ENCODE data around the gene PRKG2.

PRKG2 gene

GRCh38 chr4:81197864-81198524 lies 17.0 kb downstream of the PRKG2 start:
- H3K27ac Mint-ChIP-seq: no peak overlapping the region
- no peak for TF ChIP-seq CTCF (IDR thresholded peaks at IDR 0.05; ENCODE audit: unreplicated experiment in 3 of 3)
- H3K4me1 Mint-ChIP-seq: peaks cover 19% of the 10 kb centered on the region
- no peak overlapping the region for H3K4me3 Mint-ChIP-seq
- no peaks in the 10 kb centered on the region for H3K27me3 Mint-ChIP-seq (ENCODE audit: low read depth)
- H3K36me3 Mint-ChIP-seq (ENCODE audit: low read depth): no peaks in the 10 kb centered on the region
- no peaks in the 10 kb centered on the region for H3K9me3 Mint-ChIP-seq

- TF ChIP-seq CTCF (IDR thresholded peaks at IDR 0.05; ENCODE audit: unreplicated experiment in 3 of 3): no peak
- Mint-ChIP-seq H3K27ac (no peak overlapping the region), H3K4me3 (no peak overlapping the region), H3K4me1 (peaks cover 19% of the 10 kb centered on the region), H3K27me3 (ENCODE audit: low read depth) (no peaks in the 10 kb centered on the region), H3K9me3 (peaks cover 5% of the 10 kb centered on the region), H3K36me3 (ENCODE audit: low read depth) (peaks cover 5% of the 10 kb centered on the region)
Observed at GRCh38 chr4:81196126-81196650, 18.8 kb downstream of the PRKG2 start.

- no peak for TF ChIP-seq CTCF (IDR thresholded peaks at IDR 0.05; ENCODE audit: unreplicated experiment in 3 of 3)
- no peaks in the 10 kb centered on the region for H3K27me3 Mint-ChIP-seq (ENCODE audit: low read depth)
- H3K9me3 Mint-ChIP-seq: peaks cover 11% of the 10 kb centered on the region
- H3K27ac Mint-ChIP-seq: no peak overlapping the region
- H3K4me3 Mint-ChIP-seq: no peak overlapping the region
- H3K4me1 Mint-ChIP-seq: peaks cover 19% of the 10 kb centered on the region
- H3K36me3 Mint-ChIP-seq (ENCODE audit: low read depth): peaks cover 10% of the 10 kb centered on the region
Observed at GRCh38 chr4:81195475-81195874, 19.5 kb downstream of the PRKG2 start.

- Mint-ChIP-seq H3K4me1 (peaks cover 19% of the 10 kb centered on the region), H3K27ac (no peak overlapping the region), H3K4me3 (no peak overlapping the region), H3K9me3 (peaks cover 15% of the 10 kb centered on the region), H3K27me3 (ENCODE audit: low read depth) (no peaks in the 10 kb centered on the region), H3K36me3 (ENCODE audit: low read depth) (peaks cover 13% of the 10 kb centered on the region)
- TF ChIP-seq CTCF (IDR thresholded peaks at IDR 0.05; ENCODE audit: unreplicated experiment in 3 of 3): no peak
Observed at GRCh38 chr4:81194286-81194685, 20.7 kb downstream of the PRKG2 start.

- Mint-ChIP-seq H3K27ac (no peak overlapping the region), H3K9me3 (peaks cover 9% of the 10 kb centered on the region), H3K4me1 (peaks cover 6% of the 10 kb centered on the region), H3K4me3 (no peak overlapping the region), H3K27me3 (ENCODE audit: low read depth) (peaks cover 4% of the 10 kb centered on the region), H3K36me3 (ENCODE audit: low read depth) (peaks cover 6% of the 10 kb centered on the region)
- no peak for TF ChIP-seq CTCF (IDR thresholded peaks at IDR 0.05; ENCODE audit: unreplicated experiment in 3 of 3)
Observed at GRCh38 chr4:81180916-81181315, 34.1 kb downstream of the PRKG2 start.

GRCh38 chr4:81179326-81179725 lies 35.7 kb downstream of the PRKG2 start:
- peaks cover 6% of the 10 kb centered on the region for H3K4me1 Mint-ChIP-seq
- peaks cover 4% of the 10 kb centered on the region for H3K27me3 Mint-ChIP-seq (ENCODE audit: low read depth)
- H3K36me3 Mint-ChIP-seq (ENCODE audit: low read depth): peaks cover 5% of the 10 kb centered on the region
- H3K27ac Mint-ChIP-seq: peak overlapping the region; percentile 1 to 36 (median 26)
- H3K9me3 Mint-ChIP-seq: peaks cover 2% of the 10 kb centered on the region
- H3K4me3 Mint-ChIP-seq: no peak overlapping the region
- no peak for TF ChIP-seq CTCF (IDR thresholded peaks at IDR 0.05; ENCODE audit: unreplicated experiment in 3 of 3)
